Measurements from ENCODE around the gene GTF3C6.
"Not testable (repeated sequence)": the region's sequence is repeated elsewhere in the genome, so short reads cannot be mapped to it uniquely, and the experiment has no call there.

GTF3C6 gene

DNA sequence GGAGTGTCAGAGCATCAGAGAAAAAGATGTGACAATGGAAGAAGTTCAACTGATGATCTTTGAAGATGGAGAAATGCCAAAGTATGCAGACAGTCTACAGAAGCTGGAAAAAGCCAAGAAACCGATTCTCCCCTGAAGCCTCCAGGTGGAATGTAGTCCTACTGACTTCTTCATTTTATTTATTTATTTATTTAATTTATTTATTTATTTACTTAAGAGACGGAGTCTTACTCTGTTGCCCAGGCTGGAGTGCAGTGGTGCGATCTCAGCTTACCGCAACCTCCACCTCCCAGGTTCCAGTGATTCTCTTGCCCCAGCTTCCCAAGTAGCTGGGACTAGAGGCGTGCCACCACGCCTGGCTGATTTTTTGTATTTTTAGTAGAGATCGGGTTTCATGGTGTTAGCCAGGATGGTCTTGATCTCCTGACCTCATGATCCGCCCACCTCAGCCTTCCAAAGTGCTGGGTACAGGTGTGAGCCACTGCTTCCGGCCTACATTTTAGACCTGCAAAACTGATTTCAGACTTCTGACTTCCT is 21.1 kb downstream of the GTF3C6 start:
- DNase-seq (ENCODE audit: low spot score), result no peak

DNA sequence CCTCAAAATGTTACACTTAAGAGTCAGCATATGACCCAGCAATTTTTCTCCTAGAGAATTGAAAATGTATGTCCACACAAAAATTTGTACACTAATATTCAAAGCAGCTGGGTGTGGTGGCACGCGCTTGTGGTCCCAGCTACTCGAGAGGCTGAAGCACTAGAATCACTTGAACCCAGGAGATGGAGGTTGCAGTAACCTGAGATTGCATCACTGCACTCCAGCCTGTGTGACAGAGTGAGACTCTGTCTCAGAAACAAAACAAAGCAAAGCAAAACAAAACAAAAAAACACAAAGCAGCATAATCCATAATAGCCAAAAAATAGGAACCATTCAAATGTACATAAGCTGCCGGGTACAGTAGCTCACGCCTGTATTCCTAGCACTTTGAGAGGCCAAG is 21.7 kb downstream of the GTF3C6 start:
- DNase-seq (ENCODE audit: low spot score), result no peak

- no peak for DNase-seq (ENCODE audit: low spot score)
Measured at GRCh38 chr6:110980648-110981047, 22.1 kb downstream of the GTF3C6 start.

- DNase-seq (ENCODE audit: low spot score), result no peak
Measured at GRCh38 chr6:110981202-110981600, 22.7 kb downstream of the GTF3C6 start.

- no peak for DNase-seq (ENCODE audit: low spot score)
Measured at GRCh38 chr6:110990840-110991576, 32.5 kb downstream of the GTF3C6 start.

DNA sequence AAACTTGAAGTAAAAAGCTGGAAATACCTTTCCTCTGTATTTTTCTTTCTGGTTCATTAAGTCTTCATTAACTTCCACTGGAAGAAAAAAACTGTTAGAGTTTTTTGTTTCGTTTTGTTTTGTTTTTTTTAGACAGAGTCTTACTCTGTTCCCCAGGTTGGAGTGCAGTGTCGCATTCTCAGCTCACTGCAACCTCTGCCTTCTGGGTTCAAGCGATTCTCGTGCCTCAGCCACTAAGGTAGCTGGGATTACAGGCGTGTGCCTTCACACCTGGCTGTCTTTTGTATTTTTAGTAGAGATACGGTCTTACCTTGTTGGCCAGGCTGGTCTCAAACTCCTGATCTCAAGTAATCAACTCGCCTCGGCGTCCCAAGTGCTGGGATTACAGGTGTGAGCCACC is 38.2 kb downstream of the GTF3C6 start:
- no peak for DNase-seq (ENCODE audit: low spot score)

DNA sequence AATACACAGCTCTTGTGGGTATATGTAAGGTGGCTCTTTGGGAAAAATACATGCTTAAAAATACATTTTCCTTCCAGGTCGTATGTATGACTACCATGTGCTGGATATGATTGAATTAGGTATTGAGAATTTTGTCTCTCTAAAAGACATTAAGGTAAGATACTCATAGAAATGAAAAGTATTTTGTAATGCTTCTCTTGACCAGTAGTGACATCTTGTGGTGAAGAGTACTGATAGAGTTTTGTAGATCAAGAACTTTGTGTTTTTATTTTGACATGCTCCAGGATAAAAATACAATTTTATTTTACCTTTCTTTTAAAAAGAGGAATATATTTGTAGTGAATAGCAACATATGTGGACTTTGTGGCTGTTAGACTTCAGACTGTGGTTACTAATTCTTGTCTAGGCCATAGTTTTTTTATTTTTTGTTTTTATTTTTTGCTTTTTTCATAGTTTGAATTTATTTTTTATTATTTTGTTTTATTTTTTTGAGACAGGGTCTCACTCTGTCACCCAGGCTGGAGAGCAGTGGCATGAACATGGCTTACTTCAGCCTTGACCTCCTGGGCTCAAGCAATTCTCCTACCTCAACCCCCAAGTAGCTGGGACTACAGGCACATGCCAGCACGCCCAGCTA is 41.2 kb downstream of the GTF3C6 start:
- DNase-seq (ENCODE audit: low spot score), result no peak

DNA sequence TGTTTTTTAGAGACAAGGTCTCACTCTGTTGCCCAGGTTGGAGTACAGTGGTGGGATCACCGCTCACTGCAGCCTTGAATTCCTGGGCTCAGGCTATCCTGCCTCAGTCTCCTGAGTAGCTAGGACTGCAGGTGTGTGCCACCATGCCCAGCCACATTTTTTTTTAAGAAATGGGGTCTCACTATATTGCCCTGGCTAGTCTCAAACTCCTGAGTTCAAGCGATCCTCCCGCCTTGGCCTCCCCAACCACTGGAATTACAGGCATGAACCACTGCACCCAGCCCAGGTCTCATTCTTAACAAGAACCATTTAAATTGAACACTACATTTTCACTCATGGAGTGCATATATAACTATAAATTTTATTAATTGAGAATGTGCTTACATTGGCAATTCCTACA is 43.8 kb downstream of the GTF3C6 start:
- DNase-seq (ENCODE audit: low spot score), result no peak

DNA sequence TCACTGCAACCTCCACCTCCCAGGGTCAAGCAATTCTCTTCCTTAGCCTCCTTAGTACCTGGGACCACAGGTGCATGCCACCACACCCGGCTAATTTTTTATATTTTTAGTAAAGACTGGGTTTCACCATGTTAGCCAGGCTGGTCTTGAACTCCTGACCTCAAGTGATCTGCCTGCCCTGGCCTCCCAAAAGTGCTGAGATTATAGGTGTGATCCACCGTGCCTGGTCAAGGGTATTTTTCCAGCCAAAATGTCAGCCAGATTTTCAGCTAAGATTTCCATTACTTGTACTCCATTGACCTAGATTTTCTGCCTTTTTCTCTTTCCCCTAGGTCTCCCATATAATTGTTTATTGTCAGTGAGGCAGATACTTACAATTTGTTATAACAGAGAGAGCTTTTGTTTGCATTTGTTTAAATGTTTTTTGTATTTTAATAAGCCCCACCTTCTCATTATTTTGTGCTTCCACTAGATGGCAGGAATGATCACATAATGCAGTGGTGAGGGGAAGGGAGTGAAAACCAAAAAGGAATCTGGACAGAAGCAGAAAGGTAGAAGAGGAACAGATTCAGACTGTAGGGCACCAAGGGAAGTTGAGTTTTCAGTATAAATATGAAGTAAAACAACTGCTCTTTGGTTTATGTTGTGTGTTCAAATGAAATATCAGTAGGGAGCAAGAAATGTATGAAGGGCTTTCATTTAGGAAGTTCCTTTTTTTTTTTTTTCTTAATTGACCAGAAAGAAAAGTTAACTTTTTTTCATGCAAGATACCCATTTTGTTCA is 53.0 kb downstream of the GTF3C6 start:
- DNase-seq (ENCODE audit: low spot score), result no peak

- no peak for DNase-seq (ENCODE audit: low spot score)
Measured at GRCh38 chr6:111012143-111012452, 53.6 kb downstream of the GTF3C6 start.

- not testable (repeated sequence) for DNase-seq (ENCODE audit: low spot score)
Measured at GRCh38 chr6:111012520-111012919, 54.0 kb downstream of the GTF3C6 start.

- DNase-seq (ENCODE audit: low spot score), result no peak
Measured at GRCh38 chr6:111013144-111013915, 54.8 kb downstream of the GTF3C6 start.

DNA sequence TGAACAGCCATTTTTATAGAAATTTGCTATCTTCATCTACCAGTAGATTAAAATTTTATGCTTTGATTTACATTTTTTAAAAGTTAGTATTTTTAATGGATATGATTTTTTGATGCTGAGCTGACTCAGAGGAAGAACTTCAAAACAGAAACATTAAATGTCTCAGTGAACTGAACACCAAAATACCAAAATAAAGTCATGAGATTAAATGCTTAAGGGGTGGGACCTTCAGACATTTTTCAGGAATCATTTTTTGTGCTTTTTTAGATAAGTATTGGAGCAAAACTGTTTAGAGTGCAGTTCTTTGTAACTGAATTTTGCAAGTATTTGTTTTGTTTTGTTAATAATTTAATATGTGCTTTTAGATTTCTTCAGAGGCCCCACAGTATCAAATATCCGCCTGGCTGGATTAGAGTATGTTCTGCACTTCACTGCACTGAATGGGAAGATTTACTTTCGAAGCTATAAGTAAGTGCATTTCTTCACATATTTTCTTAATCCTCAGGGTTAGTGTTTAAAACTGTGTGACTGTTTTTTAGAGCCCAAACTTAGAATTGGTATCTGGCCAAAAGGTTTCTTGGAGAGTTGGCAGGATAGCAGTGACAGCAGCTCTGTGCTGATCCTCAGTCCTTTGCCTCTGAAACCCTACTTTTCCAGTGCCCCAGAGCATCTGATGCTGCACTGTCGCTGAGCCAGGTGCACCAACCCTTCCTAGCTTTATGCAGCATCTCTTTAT is 57.1 kb downstream of the GTF3C6 start:
- no peak for DNase-seq (ENCODE audit: low spot score)

DNA sequence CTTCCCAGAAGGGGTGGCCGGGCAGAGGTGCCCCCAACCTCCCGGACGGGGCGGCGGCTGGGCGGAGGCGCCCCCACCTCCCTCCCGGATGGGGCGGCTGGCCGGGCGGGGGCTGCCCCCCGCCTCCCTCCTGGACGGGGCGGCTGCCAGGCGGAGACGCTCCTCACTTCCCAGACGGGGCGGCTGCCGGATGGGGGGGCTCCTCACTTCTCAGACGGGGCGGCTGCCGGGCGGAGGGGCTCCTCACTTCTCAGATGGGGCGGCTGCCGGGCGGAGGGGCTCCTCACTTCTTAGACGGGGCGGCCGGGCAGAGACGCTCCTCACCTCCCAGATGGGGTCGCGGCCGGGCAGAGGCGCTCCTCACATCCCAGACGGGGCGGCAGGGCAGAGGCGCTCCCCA is 58.7 kb downstream of the GTF3C6 start:
- not testable (repeated sequence) for DNase-seq (ENCODE audit: low spot score)
